HepG2 (cell line): ENCODE data around the gene SEMA3G. TPM values are rescaled to one million over a fixed set of nuclear protein-coding genes. Genes with fewer than 3 reads are reported as not detected.
A peak's percentile ranks its signal among the peaks of the same experiment; 100 is the strongest.

ENCODE experiments used
- ARID4A ChIP-seq: sonication (generic); formaldehyde crosslinking; IDR thresholded peaks from 2 replicates; pipeline ENCODE4 v1.5.0; 2020; ENCODE audit warnings: mild to moderate bottlenecking, missing genetic modification reagents, borderline replicate concordance
- HDAC1 ChIP-seq: sonication (generic); formaldehyde crosslinking; IDR thresholded peaks from 2 replicates; pipeline ENCODE4 v1.5.1; 2020; ENCODE audit warnings: mild to moderate bottlenecking, missing genetic modification reagents
- HNRNPUL1 ChIP-seq: fragments of 200-400 bp; formaldehyde crosslinking; IDR thresholded peaks from 2 replicates; pipeline ENCODE4 v1.6.1; 2017; ENCODE audit warnings: low read depth, mild to moderate bottlenecking, low read length, moderate library complexity
- IKZF1 ChIP-seq: fragments of 450-650 bp; IDR thresholded peaks from 2 replicates; pipeline ENCODE4 v1.7.1; 2016
- IRX3 ChIP-seq: sonication (generic); formaldehyde crosslinking; IDR thresholded peaks from 2 replicates; pipeline ENCODE4 v1.8.1; 2023; ENCODE audit warnings: mild to moderate bottlenecking, low read depth, missing genetic modification reagents, borderline replicate concordance
- KLF13 ChIP-seq: sonication (generic); formaldehyde crosslinking; IDR thresholded peaks from 2 replicates; pipeline ENCODE4 v1.4.0; 2020; ENCODE audit warnings: mild to moderate bottlenecking, missing genetic modification reagents
- MED13 ChIP-seq: sonication (generic); formaldehyde crosslinking; IDR thresholded peaks from 2 replicates; pipeline ENCODE4 v1.5.0; 2020; ENCODE audit warnings: missing genetic modification reagents
- PRMT3 ChIP-seq: sonication (generic); formaldehyde crosslinking; IDR thresholded peaks from 2 replicates; pipeline ENCODE4 v1.8.1; 2022; ENCODE audit warnings: low read depth, mild to moderate bottlenecking, moderate library complexity, missing genetic modification reagents, borderline replicate concordance
- SAFB2 ChIP-seq: sonication (generic); formaldehyde crosslinking; IDR thresholded peaks from 2 replicates; pipeline ENCODE4 v1.5.1; 2020; ENCODE audit warnings: missing genetic modification reagents, low read depth, mild to moderate bottlenecking, borderline replicate concordance
- SRSF1 ChIP-seq: fragments of 200-400 bp; formaldehyde crosslinking; optimal IDR thresholded peaks from 2 replicates; pipeline ENCODE3; 2017; ENCODE audit warnings: mild to moderate bottlenecking, low read depth, low read length, moderate library complexity
- TOE1 ChIP-seq: sonication (generic); formaldehyde crosslinking; IDR thresholded peaks from 2 replicates; pipeline ENCODE4 v1.4.0; 2020; ENCODE audit warnings: mild to moderate bottlenecking, missing genetic modification reagents
- ZBTB21 ChIP-seq: sonication (generic); formaldehyde crosslinking; IDR thresholded peaks from 2 replicates; pipeline ENCODE4 v1.4.0; 2020; ENCODE audit warnings: missing genetic modification reagents
- ZBTB38 ChIP-seq: sonication (generic); formaldehyde crosslinking; IDR thresholded peaks from 2 replicates; pipeline ENCODE4 v1.5.1; 2020; ENCODE audit warnings: mild to moderate bottlenecking, missing genetic modification reagents
- ZKSCAN1 ChIP-seq: fragments of 150-350 bp; IDR thresholded peaks from 2 replicates; pipeline ENCODE4 v1.6.1; 2014; ENCODE audit warnings: low read length
- ZMYM4 ChIP-seq: sonication (generic); formaldehyde crosslinking; IDR thresholded peaks from 2 replicates; pipeline ENCODE4 v1.8.1; 2023; ENCODE audit warnings: mild to moderate bottlenecking, missing genetic modification reagents
- ZSCAN20 ChIP-seq: sonication (generic); formaldehyde crosslinking; IDR thresholded peaks from 2 replicates; pipeline ENCODE4 v1.4.0; 2020; ENCODE audit warnings: missing genetic modification reagents, mild to moderate bottlenecking, borderline replicate concordance
- polyA plus RNA-seq, 8 experiments: library from polyadenylated mRNA; depleted of rRNA in 3 of 8; stranded (reverse) in 7 of 8; unstranded in 1 of 8; fragments of >200 nt; fragmentation: Illumina TruSeq in 4 of 8; extraction: Trizol in 4 of 8; gene quantifications; 2 replicates each; pipeline versions ENCODE4 v1.2.1 to v1.2.3, GENCODE V29; 2011 to 2016; ENCODE audit warnings: low read depth in 4 of 8, missing spikeins in 1 of 8, mixed read lengths in 1 of 8; ENCODE audit not compliant: insufficient read depth in 1 of 8
- total RNA-seq, 5 experiments: library from RNA; depleted of rRNA; stranded (reverse); fragments of >200 nt; fragmentation: Illumina TruSeq; extraction: Trizol; gene quantifications; 2 replicates each; pipeline ENCODE4 v1.2.3, GENCODE V29; 2016; ENCODE audit warnings: low read depth in 1 of 5
- TF ChIP-seq, protein P1 (sequence below): sonication (generic); formaldehyde crosslinking; conservative IDR thresholded peaks from 2 replicates; pipeline ENCODE4 v1.8.0; 2022; ENCODE audit warnings: mild to moderate bottlenecking, moderate library complexity, missing genetic modification reagents
- TF ChIP-seq, protein P2 (sequence below): sonication (generic); formaldehyde crosslinking; IDR thresholded peaks from 2 replicates; pipeline ENCODE4 v1.4.0; 2020; ENCODE audit warnings: missing genetic modification reagents
- TF ChIP-seq, protein P3 (sequence below): sonication (generic); formaldehyde crosslinking; IDR thresholded peaks from 2 replicates; pipeline ENCODE4 v1.4.0; 2020; ENCODE audit warnings: mild to moderate bottlenecking, missing genetic modification reagents

SEMA3G gene
- total and polyA plus RNA-seq, 2 of the 13 experiments (the other 11 are each of a cell fraction or from before 2014, with no cell fraction given): 6.1 to 8.3 TPM

GRCh38 chr3:52429779-52430415 lies 15.0 kb downstream of the SEMA3G start (continued):
- TF ChIP-seq PRMT3 (CRISPR knock-in tag) (no peak), ZSCAN20 (CRISPR knock-in tag) (no peak), ZBTB21 (CRISPR knock-in tag) (peak; percentile 98), IRX3 (CRISPR knock-in tag) (no peak), SRSF1 (no peak), SAFB2 (CRISPR knock-in tag) (no peak), MED13 (CRISPR knock-in tag) (no peak), TOE1 (CRISPR knock-in tag) (no peak), ZMYM4 (CRISPR knock-in tag) (peak; percentile 68), ZKSCAN1 (no peak), HDAC1 (CRISPR knock-in tag) (peak; percentile 84), ARID4A (CRISPR knock-in tag) (peak; percentile 71; the same call in 1 of the 2 replicates), IKZF1 (no peak), HNRNPUL1 (no peak), KLF13 (no peak), ZBTB38 (CRISPR knock-in tag) (peak; percentile 21; the same call in 1 of the 2 replicates)
- TF ChIP-seq, protein P1, sequence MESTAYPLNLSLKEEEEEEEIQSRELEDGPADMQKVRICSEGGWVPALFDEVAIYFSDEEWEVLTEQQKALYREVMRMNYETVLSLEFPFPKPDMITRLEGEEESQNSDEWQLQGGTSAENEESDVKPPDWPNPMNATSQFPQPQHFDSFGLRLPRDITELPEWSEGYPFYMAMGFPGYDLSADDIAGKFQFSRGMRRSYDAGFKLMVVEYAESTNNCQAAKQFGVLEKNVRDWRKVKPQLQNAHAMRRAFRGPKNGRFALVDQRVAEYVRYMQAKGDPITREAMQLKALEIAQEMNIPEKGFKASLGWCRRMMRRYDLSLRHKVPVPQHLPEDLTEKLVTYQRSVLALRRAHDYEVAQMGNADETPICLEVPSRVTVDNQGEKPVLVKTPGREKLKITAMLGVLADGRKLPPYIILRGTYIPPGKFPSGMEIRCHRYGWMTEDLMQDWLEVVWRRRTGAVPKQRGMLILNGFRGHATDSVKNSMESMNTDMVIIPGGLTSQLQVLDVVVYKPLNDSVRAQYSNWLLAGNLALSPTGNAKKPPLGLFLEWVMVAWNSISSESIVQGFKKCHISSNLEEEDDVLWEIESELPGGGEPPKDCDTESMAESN (CRISPR knock-in tag): no peak
- TF ChIP-seq, protein P2, sequence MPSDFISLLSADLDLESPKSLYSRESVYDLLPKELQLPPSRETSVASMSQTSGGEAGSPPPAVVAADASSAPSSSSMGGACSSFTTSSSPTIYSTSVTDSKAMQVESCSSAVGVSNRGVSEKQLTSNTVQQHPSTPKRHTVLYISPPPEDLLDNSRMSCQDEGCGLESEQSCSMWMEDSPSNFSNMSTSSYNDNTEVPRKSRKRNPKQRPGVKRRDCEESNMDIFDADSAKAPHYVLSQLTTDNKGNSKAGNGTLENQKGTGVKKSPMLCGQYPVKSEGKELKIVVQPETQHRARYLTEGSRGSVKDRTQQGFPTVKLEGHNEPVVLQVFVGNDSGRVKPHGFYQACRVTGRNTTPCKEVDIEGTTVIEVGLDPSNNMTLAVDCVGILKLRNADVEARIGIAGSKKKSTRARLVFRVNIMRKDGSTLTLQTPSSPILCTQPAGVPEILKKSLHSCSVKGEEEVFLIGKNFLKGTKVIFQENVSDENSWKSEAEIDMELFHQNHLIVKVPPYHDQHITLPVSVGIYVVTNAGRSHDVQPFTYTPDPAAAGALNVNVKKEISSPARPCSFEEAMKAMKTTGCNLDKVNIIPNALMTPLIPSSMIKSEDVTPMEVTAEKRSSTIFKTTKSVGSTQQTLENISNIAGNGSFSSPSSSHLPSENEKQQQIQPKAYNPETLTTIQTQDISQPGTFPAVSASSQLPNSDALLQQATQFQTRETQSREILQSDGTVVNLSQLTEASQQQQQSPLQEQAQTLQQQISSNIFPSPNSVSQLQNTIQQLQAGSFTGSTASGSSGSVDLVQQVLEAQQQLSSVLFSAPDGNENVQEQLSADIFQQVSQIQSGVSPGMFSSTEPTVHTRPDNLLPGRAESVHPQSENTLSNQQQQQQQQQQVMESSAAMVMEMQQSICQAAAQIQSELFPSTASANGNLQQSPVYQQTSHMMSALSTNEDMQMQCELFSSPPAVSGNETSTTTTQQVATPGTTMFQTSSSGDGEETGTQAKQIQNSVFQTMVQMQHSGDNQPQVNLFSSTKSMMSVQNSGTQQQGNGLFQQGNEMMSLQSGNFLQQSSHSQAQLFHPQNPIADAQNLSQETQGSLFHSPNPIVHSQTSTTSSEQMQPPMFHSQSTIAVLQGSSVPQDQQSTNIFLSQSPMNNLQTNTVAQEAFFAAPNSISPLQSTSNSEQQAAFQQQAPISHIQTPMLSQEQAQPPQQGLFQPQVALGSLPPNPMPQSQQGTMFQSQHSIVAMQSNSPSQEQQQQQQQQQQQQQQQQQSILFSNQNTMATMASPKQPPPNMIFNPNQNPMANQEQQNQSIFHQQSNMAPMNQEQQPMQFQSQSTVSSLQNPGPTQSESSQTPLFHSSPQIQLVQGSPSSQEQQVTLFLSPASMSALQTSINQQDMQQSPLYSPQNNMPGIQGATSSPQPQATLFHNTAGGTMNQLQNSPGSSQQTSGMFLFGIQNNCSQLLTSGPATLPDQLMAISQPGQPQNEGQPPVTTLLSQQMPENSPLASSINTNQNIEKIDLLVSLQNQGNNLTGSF (CRISPR knock-in tag): no peak
- TF ChIP-seq, protein P3, sequence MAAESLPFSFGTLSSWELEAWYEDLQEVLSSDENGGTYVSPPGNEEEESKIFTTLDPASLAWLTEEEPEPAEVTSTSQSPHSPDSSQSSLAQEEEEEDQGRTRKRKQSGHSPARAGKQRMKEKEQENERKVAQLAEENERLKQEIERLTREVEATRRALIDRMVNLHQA: no peak
